HCT116 (cell line): ENCODE data around the gene DEFB124.

Experiments
- CTCF ChIP-seq, 3 experiments: fragments of 200-600 bp in 1 of 3; sonication (generic) in 1 of 3; IDR thresholded peaks in 2 of 3; conservative IDR thresholded peaks in 1 of 3; 2 replicates each; pipeline ENCODE4 v1.5.1; 2012 to 2017; ENCODE audit warnings: low read depth in 2 of 3, low read length in 2 of 3, antibody characterized with exemption in 1 of 3, borderline replicate concordance in 1 of 3, control low read depth in 1 of 3, mild to moderate bottlenecking in 1 of 3, mixed read lengths in 1 of 3, mixed run types in 1 of 3, moderate library complexity in 1 of 3; ENCODE audit not compliant: insufficient read depth in 1 of 3
- EGR1 ChIP-seq: IDR thresholded peaks from 2 replicates; pipeline ENCODE4 v1.6.1; 2012; ENCODE audit warnings: low read depth
- FOSL1 ChIP-seq: IDR thresholded peaks from 2 replicates; pipeline ENCODE4 v1.6.1; 2012; ENCODE audit warnings: low read depth
- JUND ChIP-seq: IDR thresholded peaks from 2 replicates; pipeline ENCODE4 v1.6.1; 2012
- POLR2A ChIP-seq: IDR thresholded peaks from 2 replicates; pipeline ENCODE4 v1.7.0; 2011; ENCODE audit warnings: borderline replicate concordance; ENCODE audit not compliant: insufficient read depth, insufficient read length; ENCODE audit errors: extremely low read depth
- SP1 ChIP-seq: IDR thresholded peaks from 2 replicates; pipeline ENCODE4 v1.6.1; 2012; ENCODE audit warnings: low read depth
- YY1 ChIP-seq: IDR thresholded peaks from 2 replicates; pipeline ENCODE4 v1.6.1; 2011; ENCODE audit warnings: low read length, low read depth, moderate library complexity, mild to moderate bottlenecking; ENCODE audit not compliant: insufficient replicate concordance; ENCODE audit errors: extremely low read depth

GRCh38 chr20:31475472-31476293 is 756 bp upstream of the DEFB124 start:
- TF ChIP-seq POLR2A, result no peak
- TF ChIP-seq CTCF (IDR thresholded peaks at IDR 0.05 in 2 of 3, conservative IDR thresholded peaks at IDR 0.05 in 1 of 3; ENCODE audit: borderline replicate concordance in 1 of 3, insufficient read depth in 1 of 3, low read depth in 2 of 3, low read length in 2 of 3), result no peak
- TF ChIP-seq SP1, result no peak
- no peak for TF ChIP-seq JUND
- no peak for TF ChIP-seq EGR1
- TF ChIP-seq FOSL1, result no peak
- TF ChIP-seq YY1, result no peak
